ENCODE data around the gene RPS19. TPM values are rescaled to one million over a fixed set of nuclear protein-coding genes. Genes with fewer than 3 reads are reported as not detected.

RPS19 gene
- total and polyA plus RNA-seq, 2 donors (not counting 1 experiment from before 2014, with no cell fraction given): 1,320 to 2,197 TPM

GRCh38 chr19:41816761-41817160 is 43.3 kb upstream of the RPS19 start:
- Histone ChIP-seq H3K79me2 (ENCODE audit: control insufficient read depth, insufficient read depth, low read length) (no peaks in the 10 kb centered on the region), H3K36me3 (ENCODE audit: control insufficient read depth, insufficient read depth, low read length) (no peaks in the 10 kb centered on the region)

GRCh38 chr19:41821003-41821735 is 38.9 kb upstream of the RPS19 start:
- no peak overlapping the region for H3K4me3 ChIP-seq (replicated peaks in 1 of 4; ENCODE audit: control extremely low read depth in 1 of 4, insufficient read depth in 1 of 4, low read depth in 3 of 4, low read length in 4 of 4)
- TF ChIP-seq EZH2 (IDR thresholded peaks at IDR 0.05; ENCODE audit: low read length, missing control alignments): no peak
- peak; percentile 37 to 50 for TF ChIP-seq CTCF (conservative IDR thresholded peaks at IDR 0.05 in 1 of 2, IDR thresholded peaks at IDR 0.05 in 1 of 2; ENCODE audit: low read depth in 1 of 2, low read length in 2 of 2)

More at GRCh38 chr19:41816761-41817160, 43.3 kb upstream of the RPS19 start:
- Histone ChIP-seq H3K4me2 (ENCODE audit: extremely low read depth, insufficient read depth, low read length) (no peak overlapping the region), H3K9me3 (ENCODE audit: control insufficient read depth, insufficient read depth, low read depth, low read length) (no peaks in the 10 kb centered on the region), H3K9ac (ENCODE audit: insufficient read depth, low read length) (no peak overlapping the region), H3K27ac (ENCODE audit: insufficient read depth, low read length) (no peak overlapping the region), H3K4me1 (ENCODE audit: control insufficient read depth, extremely low read depth, insufficient read depth, low read length) (no peaks in the 10 kb centered on the region), H2AFZ (ENCODE audit: low read length) (no peak overlapping the region), H3K4me3 (replicated peaks in 1 of 4; ENCODE audit: control extremely low read depth in 1 of 4, insufficient read depth in 1 of 4, low read depth in 3 of 4, low read length in 4 of 4) (no peak overlapping the region), H4K20me1 (ENCODE audit: control insufficient read depth, extremely low read depth, insufficient read depth, low read length) (no peaks in the 10 kb centered on the region), H3K27me3 (ENCODE audit: control insufficient read depth, insufficient read depth, low read length) (no peaks in the 10 kb centered on the region)
- no peak for DNase-seq (ENCODE audit: low read depth in 2 of 2)
- TF ChIP-seq CTCF (conservative IDR thresholded peaks at IDR 0.05 in 1 of 2, IDR thresholded peaks at IDR 0.05 in 1 of 2; ENCODE audit: low read depth in 1 of 2, low read length in 2 of 2) (no peak), EZH2 (IDR thresholded peaks at IDR 0.05; ENCODE audit: low read length, missing control alignments) (no peak)

GRCh38 chr19:41837981-41838708 is 21.9 kb upstream of the RPS19 start:
- no peaks in the 10 kb centered on the region for H3K4me1 ChIP-seq (ENCODE audit: control insufficient read depth, extremely low read depth, insufficient read depth, low read length)
- peaks cover 10% of the 10 kb centered on the region for H3K27me3 ChIP-seq (ENCODE audit: control insufficient read depth, insufficient read depth, low read length)
- H3K36me3 ChIP-seq (ENCODE audit: control insufficient read depth, insufficient read depth, low read length): no peaks in the 10 kb centered on the region
- H2AFZ ChIP-seq (ENCODE audit: low read length): no peak overlapping the region
- no peaks in the 10 kb centered on the region for H4K20me1 ChIP-seq (ENCODE audit: control insufficient read depth, extremely low read depth, insufficient read depth, low read length)
- TF ChIP-seq CTCF (conservative IDR thresholded peaks at IDR 0.05 in 1 of 2, IDR thresholded peaks at IDR 0.05 in 1 of 2; ENCODE audit: low read depth in 1 of 2, low read length in 2 of 2) (no peak), EZH2 (IDR thresholded peaks at IDR 0.05; ENCODE audit: low read length, missing control alignments) (no peak)
- no peak for DNase-seq (ENCODE audit: low read depth in 2 of 2)
- no peaks in the 10 kb centered on the region for H3K9me3 ChIP-seq (ENCODE audit: control insufficient read depth, insufficient read depth, low read depth, low read length)
- no peak overlapping the region for H3K9ac ChIP-seq (ENCODE audit: insufficient read depth, low read length)
- no peaks in the 10 kb centered on the region for H3K79me2 ChIP-seq (ENCODE audit: control insufficient read depth, insufficient read depth, low read length)
- no peak overlapping the region for H3K27ac ChIP-seq (ENCODE audit: insufficient read depth, low read length)
- no peak overlapping the region for H3K4me2 ChIP-seq (ENCODE audit: extremely low read depth, insufficient read depth, low read length)
- H3K4me3 ChIP-seq (replicated peaks in 1 of 4; ENCODE audit: control extremely low read depth in 1 of 4, insufficient read depth in 1 of 4, low read depth in 3 of 4, low read length in 4 of 4): no peak overlapping the region

More at GRCh38 chr19:41821003-41821735, 38.9 kb upstream of the RPS19 start:
- Histone ChIP-seq H3K79me2 (ENCODE audit: control insufficient read depth, insufficient read depth, low read length) (no peaks in the 10 kb centered on the region), H3K27ac (ENCODE audit: insufficient read depth, low read length) (no peak overlapping the region), H4K20me1 (ENCODE audit: control insufficient read depth, extremely low read depth, insufficient read depth, low read length) (no peaks in the 10 kb centered on the region), H3K4me2 (ENCODE audit: extremely low read depth, insufficient read depth, low read length) (no peak overlapping the region), H3K36me3 (ENCODE audit: control insufficient read depth, insufficient read depth, low read length) (no peaks in the 10 kb centered on the region), H3K4me1 (ENCODE audit: control insufficient read depth, extremely low read depth, insufficient read depth, low read length) (no peaks in the 10 kb centered on the region), H3K27me3 (ENCODE audit: control insufficient read depth, insufficient read depth, low read length) (no peaks in the 10 kb centered on the region), H3K9ac (ENCODE audit: insufficient read depth, low read length) (no peak overlapping the region), H2AFZ (ENCODE audit: low read length) (no peak overlapping the region), H3K9me3 (ENCODE audit: control insufficient read depth, insufficient read depth, low read depth, low read length) (no peaks in the 10 kb centered on the region)
- peak; percentile 10 to 15 for DNase-seq (ENCODE audit: low read depth in 2 of 2)
